ENCODE data around the gene NAA40. TPM values are rescaled to one million over a fixed set of nuclear protein-coding genes. Genes with fewer than 3 reads are reported as not detected.

Gene NAA40
- total and polyA plus RNA-seq, 2 of the 13 experiments (the other 11 are each of a cell fraction or from before 2014, with no cell fraction given): 11.1 to 17.9 TPM

DNA sequence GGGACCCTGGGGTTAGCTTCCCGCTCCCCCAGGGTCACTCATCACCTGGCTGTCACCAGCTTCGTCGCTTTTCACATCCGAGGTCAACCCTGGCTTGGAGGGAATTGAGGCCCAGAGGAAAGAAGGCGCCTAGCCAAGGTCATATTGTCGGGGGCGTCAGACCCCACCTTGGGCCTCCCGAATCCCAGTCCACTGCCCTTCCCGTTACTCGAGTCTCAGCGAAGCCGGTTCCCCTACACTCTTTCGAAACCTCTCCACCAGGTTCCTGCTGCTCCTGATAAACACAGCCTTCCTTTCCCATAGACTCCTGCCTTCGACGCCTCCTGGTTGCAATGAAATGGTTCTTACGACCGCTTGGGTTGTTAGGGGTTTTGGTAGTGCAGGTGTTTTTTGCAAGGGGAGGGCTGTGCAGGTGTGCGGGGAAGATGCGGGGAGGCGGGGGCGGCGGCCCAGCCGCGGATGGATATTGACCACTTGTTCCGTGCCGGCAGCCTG, 642 bp downstream of the NAA40 start (continued):
- TF ChIP-seq, protein P1, sequence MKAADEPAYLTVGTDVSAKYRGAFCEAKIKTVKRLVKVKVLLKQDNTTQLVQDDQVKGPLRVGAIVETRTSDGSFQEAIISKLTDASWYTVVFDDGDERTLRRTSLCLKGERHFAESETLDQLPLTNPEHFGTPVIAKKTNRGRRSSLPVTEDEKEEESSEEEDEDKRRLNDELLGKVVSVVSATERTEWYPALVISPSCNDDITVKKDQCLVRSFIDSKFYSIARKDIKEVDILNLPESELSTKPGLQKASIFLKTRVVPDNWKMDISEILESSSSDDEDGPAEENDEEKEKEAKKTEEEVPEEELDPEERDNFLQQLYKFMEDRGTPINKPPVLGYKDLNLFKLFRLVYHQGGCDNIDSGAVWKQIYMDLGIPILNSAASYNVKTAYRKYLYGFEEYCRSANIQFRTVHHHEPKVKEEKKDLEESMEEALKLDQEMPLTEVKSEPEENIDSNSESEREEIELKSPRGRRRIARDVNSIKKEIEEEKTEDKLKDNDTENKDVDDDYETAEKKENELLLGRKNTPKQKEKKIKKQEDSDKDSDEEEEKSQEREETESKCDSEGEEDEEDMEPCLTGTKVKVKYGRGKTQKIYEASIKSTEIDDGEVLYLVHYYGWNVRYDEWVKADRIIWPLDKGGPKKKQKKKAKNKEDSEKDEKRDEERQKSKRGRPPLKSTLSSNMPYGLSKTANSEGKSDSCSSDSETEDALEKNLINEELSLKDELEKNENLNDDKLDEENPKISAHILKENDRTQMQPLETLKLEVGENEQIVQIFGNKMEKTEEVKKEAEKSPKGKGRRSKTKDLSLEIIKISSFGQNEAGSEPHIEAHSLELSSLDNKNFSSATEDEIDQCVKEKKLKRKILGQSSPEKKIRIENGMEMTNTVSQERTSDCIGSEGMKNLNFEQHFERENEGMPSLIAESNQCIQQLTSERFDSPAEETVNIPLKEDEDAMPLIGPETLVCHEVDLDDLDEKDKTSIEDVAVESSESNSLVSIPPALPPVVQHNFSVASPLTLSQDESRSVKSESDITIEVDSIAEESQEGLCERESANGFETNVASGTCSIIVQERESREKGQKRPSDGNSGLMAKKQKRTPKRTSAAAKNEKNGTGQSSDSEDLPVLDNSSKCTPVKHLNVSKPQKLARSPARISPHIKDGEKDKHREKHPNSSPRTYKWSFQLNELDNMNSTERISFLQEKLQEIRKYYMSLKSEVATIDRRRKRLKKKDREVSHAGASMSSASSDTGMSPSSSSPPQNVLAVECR (CRISPR knock-in tag; IDR thresholded peaks at IDR 0.05; ENCODE audit: borderline replicate concordance): peak; percentile 6; the same call in 1 of the 2 replicates
- no peak for TF ChIP-seq ELF1 (CRISPR knock-in tag; IDR thresholded peaks at IDR 0.05)
- no peak for TF ChIP-seq FLYWCH1 (CRISPR knock-in tag; IDR thresholded peaks at IDR 0.05)
- TF ChIP-seq EP300 (IDR thresholded peaks at IDR 0.05; ENCODE audit: low read depth in 2 of 2, low read length in 2 of 2): no peak
- 0 out of 2 replicates have a peak, but pooled peaks have one; percentile 2 for TF ChIP-seq EP300 (CRISPR knock-in tag; IDR thresholded peaks at IDR 0.05; ENCODE audit: borderline replicate concordance)
- no peak for TF ChIP-seq ARNT2 (CRISPR knock-in tag; IDR thresholded peaks at IDR 0.05; ENCODE audit: low read depth)
- TF ChIP-seq ADNP (CRISPR knock-in tag; IDR thresholded peaks at IDR 0.05): no peak
- no peak for TF ChIP-seq EEA1 (CRISPR knock-in tag; IDR thresholded peaks at IDR 0.05; ENCODE audit: borderline replicate concordance)
- peak; percentile 26 for TF ChIP-seq MED8 (CRISPR knock-in tag; IDR thresholded peaks at IDR 0.05; ENCODE audit: insufficient replicate concordance)
- TF ChIP-seq TGIF2 (CRISPR knock-in tag; IDR thresholded peaks at IDR 0.05): peak; percentile 58; the same call in 1 of the 2 replicates
- TF ChIP-seq, protein P2, sequence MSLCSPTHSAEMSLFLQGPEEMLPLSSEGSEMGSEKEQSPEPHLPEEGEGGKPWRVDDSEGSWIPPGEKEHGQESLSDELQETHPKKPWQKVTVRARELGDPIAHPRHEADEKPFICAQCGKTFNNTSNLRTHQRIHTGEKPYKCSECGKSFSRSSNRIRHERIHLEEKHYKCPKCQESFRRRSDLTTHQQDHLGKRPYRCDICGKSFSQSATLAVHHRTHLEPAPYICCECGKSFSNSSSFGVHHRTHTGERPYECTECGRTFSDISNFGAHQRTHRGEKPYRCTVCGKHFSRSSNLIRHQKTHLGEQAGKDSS (CRISPR knock-in tag; IDR thresholded peaks at IDR 0.05; ENCODE audit: borderline replicate concordance, low read depth): 0 out of 2 replicates have a peak, but pooled peaks have one; percentile 33
- TF ChIP-seq, protein P3, sequence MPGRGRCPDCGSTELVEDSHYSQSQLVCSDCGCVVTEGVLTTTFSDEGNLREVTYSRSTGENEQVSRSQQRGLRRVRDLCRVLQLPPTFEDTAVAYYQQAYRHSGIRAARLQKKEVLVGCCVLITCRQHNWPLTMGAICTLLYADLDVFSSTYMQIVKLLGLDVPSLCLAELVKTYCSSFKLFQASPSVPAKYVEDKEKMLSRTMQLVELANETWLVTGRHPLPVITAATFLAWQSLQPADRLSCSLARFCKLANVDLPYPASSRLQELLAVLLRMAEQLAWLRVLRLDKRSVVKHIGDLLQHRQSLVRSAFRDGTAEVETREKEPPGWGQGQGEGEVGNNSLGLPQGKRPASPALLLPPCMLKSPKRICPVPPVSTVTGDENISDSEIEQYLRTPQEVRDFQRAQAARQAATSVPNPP (CRISPR knock-in tag; IDR thresholded peaks at IDR 0.05): 0 out of 2 replicates have a peak, but pooled peaks have one; percentile 33
- TF ChIP-seq ZFX (CRISPR knock-in tag; IDR thresholded peaks at IDR 0.05; ENCODE audit: low read depth): peak; percentile 36; the same call in 1 of the 2 replicates
- TF ChIP-seq, protein P4, sequence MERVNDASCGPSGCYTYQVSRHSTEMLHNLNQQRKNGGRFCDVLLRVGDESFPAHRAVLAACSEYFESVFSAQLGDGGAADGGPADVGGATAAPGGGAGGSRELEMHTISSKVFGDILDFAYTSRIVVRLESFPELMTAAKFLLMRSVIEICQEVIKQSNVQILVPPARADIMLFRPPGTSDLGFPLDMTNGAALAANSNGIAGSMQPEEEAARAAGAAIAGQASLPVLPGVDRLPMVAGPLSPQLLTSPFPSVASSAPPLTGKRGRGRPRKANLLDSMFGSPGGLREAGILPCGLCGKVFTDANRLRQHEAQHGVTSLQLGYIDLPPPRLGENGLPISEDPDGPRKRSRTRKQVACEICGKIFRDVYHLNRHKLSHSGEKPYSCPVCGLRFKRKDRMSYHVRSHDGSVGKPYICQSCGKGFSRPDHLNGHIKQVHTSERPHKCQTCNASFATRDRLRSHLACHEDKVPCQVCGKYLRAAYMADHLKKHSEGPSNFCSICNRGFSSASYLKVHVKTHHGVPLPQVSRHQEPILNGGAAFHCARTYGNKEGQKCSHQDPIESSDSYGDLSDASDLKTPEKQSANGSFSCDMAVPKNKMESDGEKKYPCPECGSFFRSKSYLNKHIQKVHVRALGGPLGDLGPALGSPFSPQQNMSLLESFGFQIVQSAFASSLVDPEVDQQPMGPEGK (CRISPR knock-in tag; IDR thresholded peaks at IDR 0.05): peak; percentile 7; the same call in 1 of the 2 replicates
- TF ChIP-seq ZNF572 (CRISPR knock-in tag; IDR thresholded peaks at IDR 0.05): peak; percentile 21; the same call in 1 of the 2 replicates
- TF ChIP-seq, protein P5, sequence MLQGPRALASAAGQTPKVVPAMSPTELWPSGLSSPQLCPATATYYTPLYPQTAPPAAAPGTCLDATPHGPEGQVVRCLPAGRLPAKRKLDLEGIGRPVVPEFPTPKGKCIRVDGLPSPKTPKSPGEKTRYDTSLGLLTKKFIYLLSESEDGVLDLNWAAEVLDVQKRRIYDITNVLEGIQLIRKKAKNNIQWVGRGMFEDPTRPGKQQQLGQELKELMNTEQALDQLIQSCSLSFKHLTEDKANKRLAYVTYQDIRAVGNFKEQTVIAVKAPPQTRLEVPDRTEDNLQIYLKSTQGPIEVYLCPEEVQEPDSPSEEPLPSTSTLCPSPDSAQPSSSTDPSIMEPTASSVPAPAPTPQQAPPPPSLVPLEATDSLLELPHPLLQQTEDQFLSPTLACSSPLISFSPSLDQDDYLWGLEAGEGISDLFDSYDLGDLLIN (CRISPR knock-in tag; IDR thresholded peaks at IDR 0.05; ENCODE audit: borderline replicate concordance): no peak
- TF ChIP-seq ZKSCAN5 (CRISPR knock-in tag; IDR thresholded peaks at IDR 0.05): no peak
